Measurements from ENCODE around the gene ACTG1. TPM values are rescaled to one million over a fixed set of nuclear protein-coding genes. Genes with fewer than 3 reads are reported as not detected.
"Not testable (repeated sequence)": the region's sequence is repeated elsewhere in the genome, so short reads cannot be mapped to it uniquely, and the experiment has no call there.

Gene ACTG1
- total RNA-seq, 8 experiments from 2014 or later = 2,076 to 6,877 (median 3,447) TPM

DNA sequence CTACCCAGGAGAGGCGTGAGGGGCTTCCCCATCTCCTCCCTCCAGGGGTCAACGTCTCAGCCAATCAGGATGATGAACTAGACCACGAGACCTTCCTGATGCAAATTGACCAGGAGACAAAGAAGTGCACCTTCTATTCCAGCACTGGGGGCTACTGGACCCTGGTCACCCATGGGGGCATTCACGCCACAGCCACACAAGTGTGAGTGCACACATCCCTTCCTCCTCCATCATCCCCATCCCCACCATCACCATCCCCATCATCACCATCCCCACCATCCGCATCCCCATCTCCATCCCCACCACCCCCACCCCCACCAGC is 22.4 kb upstream of the ACTG1 start:
- Histone ChIP-seq H3K4me3 (no peak overlapping the region), H3K27ac (no peak overlapping the region), H3K4me1 (replicated peaks in 1 of 2) (peaks cover 8 to 19% of the 10 kb centered on the region in 2 donors)
- in situ Hi-C loops (cut with MboI; ENCODE audit: low pct_unique_long_range_greater_than_20kb in 2 of 9, low sequenced_read_pairs in 9 of 9, unreplicated experiment in 9 of 9) = no loop called here
- ATAC-seq (replicated peaks in 6 of 8) = no peak
- WGBS, 10 experiments = no CpG with 5 or more reads among the region's 5 CpGs

- WGBS, 10 experiments = 100% methylated on average over 1 of the region's 6 CpGs; no CpG with 5 or more reads in 9 of the 10 experiments
- Histone ChIP-seq H3K4me3 (no peak overlapping the region), H3K4me1 (replicated peaks in 1 of 2) (peaks cover 8 to 19% of the 10 kb centered on the region in 2 donors), H3K27ac (no peak overlapping the region)
- in situ Hi-C loops (cut with MboI; ENCODE audit: low pct_unique_long_range_greater_than_20kb in 2 of 9, low sequenced_read_pairs in 9 of 9, unreplicated experiment in 9 of 9) = no loop called here
- ATAC-seq (replicated peaks in 6 of 8) = peak; percentile 3 to 67 (median 8)
These were observed 21.8 kb upstream of the ACTG1 start for GRCh38 chr17:81534157-81535006.

- Histone ChIP-seq H3K4me3 (no peak overlapping the region), H3K27ac (no peak overlapping the region), H3K4me1 (replicated peaks in 1 of 2) (peaks cover 8 to 19% of the 10 kb centered on the region in 2 donors)
- no peak for ATAC-seq (replicated peaks in 6 of 8)
- in situ Hi-C loops (cut with MboI; ENCODE audit: low pct_unique_long_range_greater_than_20kb in 2 of 9, low sequenced_read_pairs in 9 of 9, unreplicated experiment in 9 of 9) = no loop called here
- 25 to 100% (median 58%) methylated on average over 1 to 7 of the region's 21 CpGs; no CpG with 5 or more reads in 4 of the 10 experiments for WGBS, 10 experiments
These were observed 20.9 kb upstream of the ACTG1 start for GRCh38 chr17:81533339-81534141.

- ATAC-seq (replicated peaks in 6 of 8) = no peak
- Histone ChIP-seq H3K27ac (no peak overlapping the region), H3K4me1 (replicated peaks in 1 of 2) (peaks cover 8 to 11% of the 10 kb centered on the region in 2 donors), H3K4me3 (no peak overlapping the region)
- WGBS, 10 experiments = 86 to 100% (median 100%) methylated on average over 1 to 2 of the region's 11 CpGs; no CpG with 5 or more reads in 2 of the 10 experiments
- in situ Hi-C loops (cut with MboI; ENCODE audit: low pct_unique_long_range_greater_than_20kb in 2 of 9, low sequenced_read_pairs in 9 of 9, unreplicated experiment in 9 of 9) = no loop called here
These were observed 20.1 kb upstream of the ACTG1 start for GRCh38 chr17:81532490-81533287.

GRCh38 chr17:81531998-81532404 is 19.4 kb upstream of the ACTG1 start:
- H3K4me1 ChIP-seq (replicated peaks in 1 of 2); H3K27ac ChIP-seq; in situ Hi-C loops (cut with MboI; ENCODE audit: low pct_unique_long_range_greater_than_20kb in 2 of 9, low sequenced_read_pairs in 9 of 9, unreplicated experiment in 9 of 9); H3K4me3 ChIP-seq; ATAC-seq (replicated peaks in 6 of 8): not testable (repeated sequence)
- WGBS, 10 experiments = 80 to 100% (median 93%) methylated on average over 1 to 3 of the region's 3 CpGs; no CpG with 5 or more reads in 1 of the 10 experiments

DNA sequence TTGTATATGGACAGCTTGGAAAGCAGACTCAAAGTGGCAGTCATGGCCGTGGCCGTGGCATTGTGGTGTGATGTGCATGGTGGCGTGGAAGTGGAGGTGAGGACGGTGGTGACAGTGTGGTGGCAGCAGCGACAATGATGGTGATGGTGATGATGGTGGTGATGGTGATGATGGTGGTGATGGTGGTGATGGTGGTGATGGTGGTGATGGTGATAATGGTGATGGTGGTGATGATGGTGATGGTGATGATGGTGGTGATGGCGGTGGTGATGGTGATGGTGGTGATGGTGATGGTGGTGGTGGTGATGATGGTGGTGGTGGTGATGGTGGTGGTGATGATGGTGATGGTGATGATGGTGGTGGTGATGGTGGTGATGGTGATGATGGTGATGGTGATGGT is 18.4 kb upstream of the ACTG1 start:
- in situ Hi-C loops (cut with MboI; ENCODE audit: low pct_unique_long_range_greater_than_20kb in 2 of 9, low sequenced_read_pairs in 9 of 9, unreplicated experiment in 9 of 9); H3K27ac ChIP-seq; H3K4me1 ChIP-seq (replicated peaks in 1 of 2); ATAC-seq (replicated peaks in 6 of 8); H3K4me3 ChIP-seq: not testable (repeated sequence)
- WGBS, 10 experiments = 50 to 100% (median 86%) methylated on average over 2 to 6 of the region's 6 CpGs; no CpG with 5 or more reads in 5 of the 10 experiments

GRCh38 chr17:81529437-81529803 is 16.8 kb upstream of the ACTG1 start:
- WGBS, 10 experiments = 0% methylated on average over 1 of the region's 6 CpGs; no CpG with 5 or more reads in 9 of the 10 experiments
- H3K4me1 ChIP-seq (replicated peaks in 1 of 2) = no peaks in the 10 kb centered on the region
- in situ Hi-C loops (cut with MboI; ENCODE audit: low pct_unique_long_range_greater_than_20kb in 2 of 9, low sequenced_read_pairs in 9 of 9, unreplicated experiment in 9 of 9) = no loop called here
- H3K27ac ChIP-seq = no peak overlapping the region
- no peak overlapping the region for H3K4me3 ChIP-seq
- ATAC-seq (replicated peaks in 6 of 8) = peak in 1 of 8 experiments; percentile 4

DNA sequence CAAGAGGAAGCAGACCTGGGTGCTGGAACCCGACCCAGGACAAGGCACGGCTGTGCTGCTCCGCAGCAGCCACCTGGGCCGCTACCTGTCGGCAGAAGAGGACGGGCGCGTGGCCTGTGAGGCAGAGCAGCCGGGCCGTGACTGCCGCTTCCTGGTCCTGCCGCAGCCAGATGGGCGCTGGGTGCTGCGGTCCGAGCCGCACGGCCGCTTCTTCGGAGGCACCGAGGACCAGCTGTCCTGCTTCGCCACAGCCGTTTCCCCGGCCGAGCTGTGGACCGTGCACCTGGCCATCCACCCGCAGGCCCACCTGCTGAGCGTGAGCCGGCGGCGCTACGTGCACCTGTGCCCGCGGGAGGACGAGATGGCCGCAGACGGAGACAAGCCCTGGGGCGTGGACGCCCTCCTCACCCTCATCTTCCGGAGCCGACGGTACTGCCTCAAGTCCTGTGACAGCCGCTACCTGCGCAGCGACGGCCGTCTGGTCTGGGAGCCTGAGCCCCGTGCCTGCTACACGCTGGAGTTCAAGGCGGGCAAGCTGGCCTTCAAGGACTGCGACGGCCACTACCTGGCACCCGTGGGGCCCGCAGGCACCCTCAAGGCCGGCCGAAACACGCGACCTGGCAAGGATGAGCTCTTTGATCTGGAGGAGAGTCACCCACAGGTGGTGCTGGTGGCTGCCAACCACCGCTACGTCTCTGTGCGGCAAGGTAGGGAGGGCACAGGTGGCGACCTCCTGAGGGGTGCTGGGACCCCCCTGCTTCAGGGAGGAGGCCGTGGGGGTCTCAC is 16.2 kb upstream of the ACTG1 start:
- no peak for ATAC-seq (replicated peaks in 6 of 8)
- in situ Hi-C loops (cut with MboI; ENCODE audit: low pct_unique_long_range_greater_than_20kb in 2 of 9, low sequenced_read_pairs in 9 of 9, unreplicated experiment in 9 of 9) = no loop called here
- peaks cover 0 to 1% of the 10 kb centered on the region in 2 donors for H3K4me1 ChIP-seq (replicated peaks in 1 of 2)
- no peak overlapping the region for H3K27ac ChIP-seq
- no peak overlapping the region for H3K4me3 ChIP-seq
- WGBS, 10 experiments = 80 to 100% (median 82%) methylated on average over 1 to 10 of the region's 62 CpGs; no CpG with 5 or more reads in 4 of the 10 experiments

GRCh38 chr17:81528384-81528650 is 15.7 kb upstream of the ACTG1 start:
- H3K4me3 ChIP-seq = no peak overlapping the region
- H3K4me1 ChIP-seq (replicated peaks in 1 of 2) = peaks cover 5 to 6% of the 10 kb centered on the region in 2 donors
- WGBS, 10 experiments = no CpG with 5 or more reads among the region's 20 CpGs
- in situ Hi-C loops (cut with MboI; ENCODE audit: low pct_unique_long_range_greater_than_20kb in 2 of 9, low sequenced_read_pairs in 9 of 9, unreplicated experiment in 9 of 9) = no loop called here
- no peak for ATAC-seq (replicated peaks in 6 of 8)
- H3K27ac ChIP-seq = no peak overlapping the region

DNA sequence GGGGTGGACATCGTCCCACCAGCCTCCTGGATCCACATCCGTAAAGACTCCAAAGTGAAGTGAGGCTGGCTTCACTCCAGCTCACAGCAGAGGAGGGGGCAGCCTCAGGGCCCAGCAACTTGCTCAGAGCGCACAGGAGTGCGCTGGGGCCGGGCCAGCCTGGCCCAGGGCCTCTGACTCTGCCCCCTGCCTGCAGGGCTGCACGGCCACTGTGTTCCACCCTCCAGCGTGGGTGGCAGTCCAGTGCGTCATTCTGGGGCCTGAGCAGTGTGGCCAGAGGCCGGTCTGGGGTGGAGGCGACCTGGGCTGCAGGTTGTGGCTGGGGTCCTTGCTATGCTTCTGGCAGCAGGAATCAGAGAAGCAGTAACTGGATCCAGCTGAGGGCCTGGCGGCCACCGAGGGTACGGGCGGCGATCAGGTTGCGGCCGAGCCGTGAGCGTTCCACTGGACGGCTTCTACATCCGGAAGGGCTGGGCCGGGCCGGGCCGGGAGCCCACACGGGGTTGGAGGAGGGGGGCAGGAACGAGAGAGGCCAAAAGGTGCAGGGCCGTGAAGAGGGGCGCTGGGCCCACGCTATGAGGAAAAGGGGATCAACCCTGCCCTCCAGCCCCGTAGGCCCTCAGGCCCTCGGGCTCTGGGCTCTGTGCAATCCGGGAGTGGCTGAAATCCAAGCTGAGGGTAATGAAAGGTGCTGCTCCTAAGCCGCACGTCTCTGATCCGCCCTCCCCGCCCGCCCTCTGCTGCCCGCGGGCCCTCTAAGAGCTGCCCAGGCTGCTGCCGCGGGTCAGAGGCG is 15.2 kb upstream of the ACTG1 start, which contains the start of gene FSCN2:
Gene FSCN2 (plus strand): TSS at position 787 of the 793 bp plus-strand sequence. CDS start 155 bp downstream, outside the sequence.
- Histone ChIP-seq H3K4me1 (replicated peaks in 1 of 2) (peaks cover 10 to 11% of the 10 kb centered on the region in 2 donors), H3K27ac (no peak within 1 kb of the TSS), H3K4me3 (no peak within 1 kb of the TSS)
- peak in 5 of 8 experiments; percentile 14 to 80 (median 61) for ATAC-seq (replicated peaks in 6 of 8)
- WGBS, 10 experiments = 0 to 90% (median 40%) methylated on average over 1 to 4 of the region's 42 CpGs; no CpG with 5 or more reads in 5 of the 10 experiments
- in situ Hi-C loops (cut with MboI; ENCODE audit: low pct_unique_long_range_greater_than_20kb in 2 of 9, low sequenced_read_pairs in 9 of 9, unreplicated experiment in 9 of 9) = no loop called here

GRCh38 chr17:81526662-81527571 is 14.3 kb upstream of the ACTG1 start:
- 100% methylated on average over 1 to 3 of the region's 21 CpGs; no CpG with 5 or more reads in 5 of the 10 experiments for WGBS, 10 experiments
- in situ Hi-C loops (cut with MboI; ENCODE audit: low pct_unique_long_range_greater_than_20kb in 2 of 9, low sequenced_read_pairs in 9 of 9, unreplicated experiment in 9 of 9) = no loop called here
- ATAC-seq (replicated peaks in 6 of 8) = no peak
- no peak overlapping the region for H3K27ac ChIP-seq
- no peak overlapping the region for H3K4me3 ChIP-seq
- peaks cover 11 to 13% of the 10 kb centered on the region in 2 donors for H3K4me1 ChIP-seq (replicated peaks in 1 of 2)
